Vagina (tissue), 2 donors: ENCODE results near the gene FHIP2A.
A peak's percentile ranks its signal among the peaks of the same experiment; 100 is the strongest.

Experiments used
- POLR2A ChIP-seq, 2 donors: fragments of 450-650 bp; IDR thresholded peaks; one replicate each; pipeline ENCODE4 v1.6.1; 2017; ENCODE audit warnings: antibody characterized with exemption in 2 of 2, mild to moderate bottlenecking in 2 of 2, moderate library complexity in 2 of 2
- POLR2AphosphoS5 ChIP-seq, 2 donors: sonication (generic); formaldehyde crosslinking; IDR thresholded peaks; one replicate each; pipeline ENCODE4 v1.9.0; 2017; ENCODE audit warnings: antibody characterized with exemption in 2 of 2, mild to moderate bottlenecking in 2 of 2, low read depth in 1 of 2; ENCODE audit not compliant: insufficient read depth in 1 of 2
- TF ChIP-seq, protein P1 (sequence below), 3 experiments: fragments of 450-650 bp in 2 of 3; fragments of 200-600 bp in 1 of 3; sonication (generic) in 1 of 3; IDR thresholded peaks; one replicate each; pipeline ENCODE4 v1.5.1; 2017 to 2019; ENCODE audit warnings: antibody characterized with exemption in 3 of 3, mild to moderate bottlenecking in 2 of 3, moderate library complexity in 2 of 3

DNA sequence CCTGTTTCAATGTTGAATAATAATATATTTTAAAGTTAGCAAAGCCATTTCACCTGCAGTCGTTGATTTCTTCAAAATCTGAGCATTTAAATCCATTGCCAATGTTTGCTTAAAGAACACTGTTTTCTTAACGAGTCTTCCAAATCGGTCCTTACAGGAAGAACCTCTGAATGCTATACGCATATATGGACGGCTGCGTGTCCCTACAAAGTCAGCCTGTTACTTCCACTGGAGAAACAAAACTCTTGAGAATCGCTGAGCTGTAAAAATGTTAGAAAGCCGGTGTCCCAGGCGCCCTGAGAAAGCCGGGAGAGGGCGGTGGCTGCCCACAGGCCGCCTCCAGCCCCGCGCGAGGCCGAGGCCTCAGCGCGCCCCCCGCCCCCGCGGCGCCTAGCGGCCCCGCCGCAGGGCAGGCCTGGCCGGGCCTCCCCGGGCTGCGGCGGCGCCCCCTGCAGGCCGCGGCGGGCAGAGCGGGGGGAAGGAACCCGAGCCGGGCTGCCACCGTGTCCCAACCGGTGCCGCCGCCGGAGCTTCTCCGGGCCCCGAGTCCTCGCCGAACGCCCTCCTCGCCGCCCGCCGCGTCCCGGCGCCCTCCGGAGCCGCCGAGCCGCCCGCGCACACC lies at the start of gene FHIP2A:
- TF ChIP-seq POLR2A (IDR thresholded peaks at IDR 0.05) (peak in 1 of 2 donors; percentile 37), POLR2AphosphoS5 (IDR thresholded peaks at IDR 0.05; ENCODE audit: insufficient read depth in 1 of 2, low read depth in 1 of 2) (no peak)
- TF ChIP-seq, protein P1, sequence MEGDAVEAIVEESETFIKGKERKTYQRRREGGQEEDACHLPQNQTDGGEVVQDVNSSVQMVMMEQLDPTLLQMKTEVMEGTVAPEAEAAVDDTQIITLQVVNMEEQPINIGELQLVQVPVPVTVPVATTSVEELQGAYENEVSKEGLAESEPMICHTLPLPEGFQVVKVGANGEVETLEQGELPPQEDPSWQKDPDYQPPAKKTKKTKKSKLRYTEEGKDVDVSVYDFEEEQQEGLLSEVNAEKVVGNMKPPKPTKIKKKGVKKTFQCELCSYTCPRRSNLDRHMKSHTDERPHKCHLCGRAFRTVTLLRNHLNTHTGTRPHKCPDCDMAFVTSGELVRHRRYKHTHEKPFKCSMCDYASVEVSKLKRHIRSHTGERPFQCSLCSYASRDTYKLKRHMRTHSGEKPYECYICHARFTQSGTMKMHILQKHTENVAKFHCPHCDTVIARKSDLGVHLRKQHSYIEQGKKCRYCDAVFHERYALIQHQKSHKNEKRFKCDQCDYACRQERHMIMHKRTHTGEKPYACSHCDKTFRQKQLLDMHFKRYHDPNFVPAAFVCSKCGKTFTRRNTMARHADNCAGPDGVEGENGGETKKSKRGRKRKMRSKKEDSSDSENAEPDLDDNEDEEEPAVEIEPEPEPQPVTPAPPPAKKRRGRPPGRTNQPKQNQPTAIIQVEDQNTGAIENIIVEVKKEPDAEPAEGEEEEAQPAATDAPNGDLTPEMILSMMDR (IDR thresholded peaks at IDR 0.05), result peak in 1 of 3 experiments; percentile 35
